ENCODE measurements around the gene ADARB1.

DNA sequence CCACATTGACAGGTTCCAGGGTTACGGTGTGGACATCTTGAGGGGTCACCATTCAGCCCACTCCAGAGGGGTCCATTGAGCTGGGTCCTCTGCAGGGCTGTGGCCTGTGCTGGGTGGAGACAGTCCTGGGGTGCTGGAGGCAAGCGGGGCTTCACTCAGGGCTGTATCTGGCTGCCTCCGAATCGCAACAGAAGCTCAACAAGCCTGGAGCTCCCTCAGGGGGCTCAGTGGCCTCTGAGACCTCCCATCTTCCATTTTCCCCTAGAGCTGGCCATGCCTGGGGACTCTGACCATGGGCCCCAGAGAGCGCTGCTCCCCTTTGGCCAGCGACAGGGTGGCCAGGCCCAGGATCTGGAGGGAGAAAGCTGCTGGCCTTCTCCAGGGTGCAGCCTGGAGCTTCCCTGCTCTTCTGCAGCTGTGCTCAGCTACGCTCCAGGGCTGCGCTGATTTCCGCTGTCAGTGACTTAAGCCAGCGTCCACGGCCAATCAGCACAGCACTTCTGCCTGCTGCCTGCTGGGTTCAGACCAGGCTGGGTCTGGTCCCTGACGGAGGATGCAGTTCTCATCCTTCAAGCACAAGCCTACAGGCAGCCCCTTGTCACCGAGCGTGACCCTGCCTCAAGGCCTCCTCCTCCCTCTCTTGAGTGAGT, 45.0 kb upstream of the ADARB1 start:
- TF ChIP-seq, protein P1, sequence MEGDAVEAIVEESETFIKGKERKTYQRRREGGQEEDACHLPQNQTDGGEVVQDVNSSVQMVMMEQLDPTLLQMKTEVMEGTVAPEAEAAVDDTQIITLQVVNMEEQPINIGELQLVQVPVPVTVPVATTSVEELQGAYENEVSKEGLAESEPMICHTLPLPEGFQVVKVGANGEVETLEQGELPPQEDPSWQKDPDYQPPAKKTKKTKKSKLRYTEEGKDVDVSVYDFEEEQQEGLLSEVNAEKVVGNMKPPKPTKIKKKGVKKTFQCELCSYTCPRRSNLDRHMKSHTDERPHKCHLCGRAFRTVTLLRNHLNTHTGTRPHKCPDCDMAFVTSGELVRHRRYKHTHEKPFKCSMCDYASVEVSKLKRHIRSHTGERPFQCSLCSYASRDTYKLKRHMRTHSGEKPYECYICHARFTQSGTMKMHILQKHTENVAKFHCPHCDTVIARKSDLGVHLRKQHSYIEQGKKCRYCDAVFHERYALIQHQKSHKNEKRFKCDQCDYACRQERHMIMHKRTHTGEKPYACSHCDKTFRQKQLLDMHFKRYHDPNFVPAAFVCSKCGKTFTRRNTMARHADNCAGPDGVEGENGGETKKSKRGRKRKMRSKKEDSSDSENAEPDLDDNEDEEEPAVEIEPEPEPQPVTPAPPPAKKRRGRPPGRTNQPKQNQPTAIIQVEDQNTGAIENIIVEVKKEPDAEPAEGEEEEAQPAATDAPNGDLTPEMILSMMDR (IDR thresholded peaks at IDR 0.05) = no peak
- peak; percentile 31 to 47 for TF ChIP-seq POLR2AphosphoS5 (IDR thresholded peaks at IDR 0.05)
